Smooth muscle cell of the pulmonary artery (primary cell): ENCODE results near the gene PAX8. TPM values are rescaled to one million over a fixed set of nuclear protein-coding genes. Genes with fewer than 3 reads are reported as not detected.

Experiments
- total RNA-seq: library from RNA; depleted of rRNA; stranded (reverse); fragments of >200 nt; gene quantifications from 2 replicates; pipeline ENCODE4 v1.2.3, GENCODE V29; 2014

The PAX8 gene
- 0.91 and 1.6 TPM in 2 replicates for total RNA-seq

DNA sequence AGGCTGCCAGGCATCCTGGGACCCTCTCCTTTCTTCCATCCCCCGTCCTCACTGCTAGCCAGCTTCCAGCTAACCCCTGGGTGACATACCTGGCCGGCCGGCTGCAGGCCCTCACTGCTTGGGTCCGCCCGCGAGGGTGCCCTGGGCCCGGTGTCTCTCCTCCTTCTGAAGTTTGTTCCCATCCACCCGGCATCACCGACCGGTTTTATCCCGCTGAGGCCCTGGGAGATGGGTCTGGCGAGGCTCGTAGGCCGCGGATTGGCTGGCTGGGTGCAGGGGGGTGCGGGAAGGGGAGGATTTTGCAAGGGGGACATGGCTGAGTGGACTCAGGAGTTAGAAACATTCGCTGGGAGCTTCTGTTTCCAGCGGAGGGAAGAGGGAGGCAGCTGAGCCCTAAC is at the start of gene PAX8:
Gene PAX8, minus strand, starts transcription at position 180 of the 398 bp plus-strand sequence. CDS start 527 bp downstream, outside the sequence.

DNA sequence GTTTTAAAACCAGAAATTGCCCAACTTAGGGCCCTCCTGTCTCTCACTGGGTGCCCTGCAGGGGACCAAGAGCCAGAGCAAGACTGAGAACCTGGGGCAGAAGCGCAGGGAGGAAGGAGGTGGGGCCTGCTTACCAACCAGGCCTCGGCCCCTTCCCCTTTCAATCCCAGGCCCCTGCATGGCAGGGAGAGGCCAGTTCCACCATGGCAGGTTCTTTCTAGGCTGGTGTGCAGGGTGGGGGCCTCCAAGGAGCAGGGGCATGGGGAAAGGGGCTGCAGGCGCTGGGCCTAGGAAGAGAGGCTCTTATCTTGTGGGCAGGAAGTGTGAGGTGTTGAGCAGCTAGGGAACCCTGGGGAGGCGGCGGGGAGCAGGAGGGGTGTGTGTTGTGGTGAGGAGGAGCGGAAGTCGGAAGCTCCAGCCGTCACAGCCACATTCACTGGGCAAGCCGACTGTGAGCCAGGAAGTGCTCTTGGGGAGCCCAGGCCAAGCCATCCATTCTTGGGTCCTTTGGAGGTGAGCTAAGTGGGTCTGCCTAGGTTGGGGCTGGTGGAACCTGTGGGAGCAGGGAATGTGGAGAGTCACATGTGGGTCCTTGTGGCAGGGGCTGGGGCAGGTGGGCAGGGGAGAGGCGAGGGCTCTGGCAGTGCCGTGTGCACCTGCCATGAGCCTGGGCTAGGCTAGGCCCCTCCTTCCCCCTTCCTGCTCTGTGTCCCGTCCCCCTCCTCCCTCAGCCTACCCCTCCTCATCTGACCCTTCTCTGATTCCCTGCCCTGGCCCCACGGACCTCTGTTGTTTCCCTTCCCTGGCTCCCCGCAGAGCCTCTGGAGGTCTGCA is 105.0 kb downstream of the PAX8 start, which contains the start of gene PSD4:
Gene PSD4, plus strand, starts transcription at position 430 of the 834 bp plus-strand sequence. CDS start 8,486 bp downstream, outside the sequence.

Other genes starting within 250 kb of the PAX8 start
- not detected in 2 replicates for gene IL36B, start 226.1 kb downstream of the PAX8 start, total RNA-seq
- not detected in 2 replicates for gene IL36RN, start 219.7 kb downstream of the PAX8 start, total RNA-seq
- not detected in 2 replicates for gene IL1F10, start 211.0 kb downstream of the PAX8 start, total RNA-seq
- gene IL1RN, start 151.3 kb downstream of the PAX8 start, total RNA-seq: not detected in 2 replicates
- 0.72 and 1.4 TPM in 2 replicates for gene PSD4, start 105.0 kb downstream of the PAX8 start, total RNA-seq
- 27.8 and 28.2 TPM in 2 replicates for gene ZNG1B, start 158.8 kb upstream of the PAX8 start, total RNA-seq
- 0.13 and 0.17 TPM in 2 replicates for gene FOXD4L1, start 219.7 kb upstream of the PAX8 start, total RNA-seq